ENCODE data around the gene DSCAM. TPM values are rescaled to one million over a fixed set of nuclear protein-coding genes. Genes with fewer than 3 reads are reported as not detected.

The DSCAM gene
- total RNA-seq, 1 donor: not detected

- DNase-seq (ENCODE audit: low read depth): no peak
- TF ChIP-seq CTCF (IDR thresholded peaks at IDR 0.05; ENCODE audit: insufficient read depth, low read length): no peak
- H3K4me3 ChIP-seq (ENCODE audit: low read depth, low read length): no peak overlapping the region
Measured at GRCh38 chr21:40681164-40681859, 165.6 kb downstream of the DSCAM start.

GRCh38 chr21:40680311-40680710 is 166.6 kb downstream of the DSCAM start:
- no peak for TF ChIP-seq CTCF (IDR thresholded peaks at IDR 0.05; ENCODE audit: insufficient read depth, low read length)
- H3K4me3 ChIP-seq (ENCODE audit: low read depth, low read length): no peak overlapping the region
- DNase-seq (ENCODE audit: low read depth): no peak

GRCh38 chr21:40678681-40679284 is 168.2 kb downstream of the DSCAM start:
- H3K4me3 ChIP-seq (ENCODE audit: low read depth, low read length): no peak overlapping the region
- TF ChIP-seq CTCF (IDR thresholded peaks at IDR 0.05; ENCODE audit: insufficient read depth, low read length): no peak
- no peak for DNase-seq (ENCODE audit: low read depth)

- no peak for TF ChIP-seq CTCF (IDR thresholded peaks at IDR 0.05; ENCODE audit: insufficient read depth, low read length)
- DNase-seq (ENCODE audit: low read depth): no peak
Measured at GRCh38 chr21:40675017-40675416, 171.9 kb downstream of the DSCAM start.

GRCh38 chr21:40672602-40673001 is 174.4 kb downstream of the DSCAM start:
- no peak for DNase-seq (ENCODE audit: low read depth)
- TF ChIP-seq CTCF (IDR thresholded peaks at IDR 0.05; ENCODE audit: insufficient read depth, low read length): no peak
- H3K4me3 ChIP-seq (ENCODE audit: low read depth, low read length): no peak overlapping the region

More at GRCh38 chr21:40675017-40675416, 171.9 kb downstream of the DSCAM start:
- no peak overlapping the region for H3K4me3 ChIP-seq (ENCODE audit: low read depth, low read length)

- DNase-seq (ENCODE audit: low read depth): no peak
- no peak for TF ChIP-seq CTCF (IDR thresholded peaks at IDR 0.05; ENCODE audit: insufficient read depth, low read length)
- no peak overlapping the region for H3K4me3 ChIP-seq (ENCODE audit: low read depth, low read length)
Measured at GRCh38 chr21:40671716-40672115, 175.2 kb downstream of the DSCAM start.
